IPS-15b (cell line): ENCODE measurements around the gene WRAP53.
"Not testable (repeated sequence)": the region's sequence is repeated elsewhere in the genome, so short reads cannot be mapped to it uniquely, and the experiment has no call there.

Source experiments
- H3K27me3 ChIP-seq: one replicate; pipeline ENCODE4 v1.6.1; 2013; ENCODE audit warnings: low read length; ENCODE audit not compliant: control insufficient read depth, insufficient read depth
- H3K36me3 ChIP-seq: one replicate; pipeline ENCODE4 v1.6.1; 2013; ENCODE audit warnings: low read length; ENCODE audit not compliant: control insufficient read depth, insufficient read depth
- H3K4me1 ChIP-seq: one replicate; pipeline ENCODE4 v1.6.1; 2013; ENCODE audit warnings: mild to moderate bottlenecking, low read length; ENCODE audit not compliant: control insufficient read depth, insufficient read depth
- H3K4me3 ChIP-seq: one replicate; pipeline ENCODE4 v1.5.1; 2013; ENCODE audit warnings: low read depth, low read length
- H3K9ac ChIP-seq: one replicate; pipeline ENCODE4 v1.6.1; 2013; ENCODE audit warnings: low read depth, mild to moderate bottlenecking, low read length
- H3K9me3 ChIP-seq: one replicate; pipeline ENCODE4 v1.6.1; 2013; ENCODE audit warnings: mild to moderate bottlenecking, low read length; ENCODE audit not compliant: control insufficient read depth, insufficient read depth

Gene WRAP53

DNA sequence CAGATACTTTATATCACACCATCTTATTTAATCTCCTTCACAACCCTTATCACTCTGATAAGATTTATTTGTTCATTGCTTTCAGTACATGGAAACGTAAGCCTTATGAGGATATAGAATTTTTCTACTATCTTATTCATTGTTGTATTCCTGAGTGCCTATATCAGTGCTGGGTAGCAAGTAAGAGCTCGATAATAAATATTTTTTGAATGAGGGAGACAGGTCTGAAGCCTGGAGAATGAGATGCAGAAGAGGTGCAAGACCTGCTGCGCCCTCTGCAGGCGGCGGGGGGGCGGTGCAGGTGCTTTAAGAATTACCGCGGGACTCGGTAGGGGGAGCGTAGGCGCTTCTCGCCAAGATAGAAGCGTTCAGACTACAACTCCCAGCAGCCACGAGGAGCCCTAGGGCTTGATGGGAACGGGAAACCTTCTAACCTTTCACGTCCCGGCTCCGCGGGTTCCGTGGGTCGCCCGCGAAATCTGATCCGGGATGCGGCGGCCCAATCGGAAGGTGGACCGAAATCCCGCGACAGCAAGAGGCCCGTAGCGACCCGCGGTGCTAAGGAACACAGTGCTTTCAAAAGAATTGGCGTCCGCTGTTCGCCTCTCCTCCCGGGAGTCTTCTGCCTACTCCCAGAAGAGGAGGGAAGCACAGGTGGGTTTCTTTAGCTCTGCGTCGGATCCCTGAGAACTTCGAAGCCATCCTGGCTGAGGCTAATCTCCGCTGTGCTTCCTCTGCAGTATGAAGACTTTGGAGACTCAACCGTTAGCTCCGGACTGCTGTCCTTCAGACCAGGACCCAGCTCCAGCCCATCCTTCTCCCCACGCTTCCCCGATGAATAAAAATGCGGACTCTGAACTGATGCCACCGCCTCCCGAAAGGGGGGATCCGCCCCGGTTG lies at the start of gene WRAP53:
Gene WRAP53, plus strand, starts transcription at position 570 of the 900 bp plus-strand sequence. Its CDS starts 172 bp downstream, at position 742.
- Histone ChIP-seq H3K4me1 (peaks cover 10% of the 10 kb centered on the region), H3K9ac (peak within 1 kb of the TSS; percentile 95), H3K27me3 (no peaks in the 10 kb centered on the region), H3K4me3 (peak within 1 kb of the TSS; percentile 99), H3K36me3 (no peaks in the 10 kb centered on the region), H3K9me3 (no peaks in the 10 kb centered on the region)

DNA sequence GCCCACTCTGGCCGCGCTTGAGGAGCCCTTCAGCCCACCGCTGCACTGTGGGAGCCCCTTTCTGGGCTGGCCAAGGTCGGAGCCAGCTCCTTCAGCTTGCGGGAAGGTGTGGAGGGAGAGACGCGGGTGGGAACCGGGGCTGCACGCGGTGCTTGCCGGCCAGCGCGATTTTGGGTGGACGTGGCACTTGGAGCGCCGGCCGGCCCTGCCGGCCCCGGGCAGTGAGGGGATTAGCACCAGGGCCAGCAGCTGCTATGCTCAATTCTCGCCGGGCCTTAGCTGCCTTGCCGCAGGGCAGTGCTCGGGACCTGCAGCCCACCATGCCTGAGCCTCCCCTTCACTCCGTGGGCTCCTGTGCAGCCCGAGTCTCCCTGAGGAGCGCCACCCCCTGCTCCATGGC lies 47.5 kb upstream of the WRAP53 start:
- Histone ChIP-seq H3K9me3 (no peaks in the 10 kb centered on the region), H3K4me3 (no peak overlapping the region), H3K9ac (no peak overlapping the region), H3K36me3 (no peaks in the 10 kb centered on the region), H3K4me1 (peaks cover 4% of the 10 kb centered on the region), H3K27me3 (no peaks in the 10 kb centered on the region)

DNA sequence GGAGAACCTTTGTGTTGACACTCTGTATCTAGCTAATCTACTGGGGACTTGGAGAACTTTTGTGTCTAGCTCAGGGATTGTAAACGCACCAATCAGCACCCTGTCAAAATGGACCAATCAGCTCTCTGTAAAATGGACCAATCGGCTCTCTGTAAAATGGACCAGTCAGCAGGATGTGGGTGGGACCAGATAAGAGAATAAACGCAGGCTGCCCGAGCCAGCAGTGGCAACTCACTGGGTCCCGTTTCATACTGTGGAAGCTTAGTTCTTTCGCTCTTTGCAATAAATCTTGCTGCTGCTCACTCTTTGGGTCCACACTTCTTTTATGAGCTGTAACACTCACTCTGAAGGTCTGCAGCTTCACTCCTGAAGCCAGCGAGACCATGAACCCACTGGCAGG lies 46.6 kb upstream of the WRAP53 start:
- H3K36me3 ChIP-seq, H3K4me1 ChIP-seq, H3K4me3 ChIP-seq, H3K9me3 ChIP-seq, H3K9ac ChIP-seq, H3K27me3 ChIP-seq: not testable (repeated sequence)

DNA sequence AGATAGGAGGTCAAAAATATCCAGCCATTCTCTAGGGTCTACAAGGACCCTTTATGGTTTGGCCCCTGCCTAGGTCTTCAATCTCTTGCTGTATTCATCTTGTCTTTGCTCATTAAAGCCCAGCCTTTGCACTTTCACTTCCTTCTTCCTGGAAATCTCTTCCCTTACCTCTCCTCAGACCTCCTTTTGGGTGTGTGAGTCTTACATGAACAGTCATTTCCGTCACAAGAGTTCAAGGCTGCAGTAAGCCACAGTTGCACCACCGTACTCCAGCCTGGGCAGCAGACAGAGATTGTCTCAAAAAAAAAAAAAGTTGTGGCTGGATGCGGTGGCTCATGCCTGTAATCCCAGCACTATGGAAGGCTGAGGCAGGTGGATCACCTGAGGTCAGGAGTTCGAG lies 43.5 kb upstream of the WRAP53 start:
- H3K36me3 ChIP-seq, result no peaks in the 10 kb centered on the region
- no peak overlapping the region for H3K9ac ChIP-seq
- no peak overlapping the region for H3K4me3 ChIP-seq
- no peaks in the 10 kb centered on the region for H3K9me3 ChIP-seq
- H3K27me3 ChIP-seq, result peaks cover 5% of the 10 kb centered on the region
- H3K4me1 ChIP-seq, result peaks cover under 1% of the 10 kb centered on the region

DNA sequence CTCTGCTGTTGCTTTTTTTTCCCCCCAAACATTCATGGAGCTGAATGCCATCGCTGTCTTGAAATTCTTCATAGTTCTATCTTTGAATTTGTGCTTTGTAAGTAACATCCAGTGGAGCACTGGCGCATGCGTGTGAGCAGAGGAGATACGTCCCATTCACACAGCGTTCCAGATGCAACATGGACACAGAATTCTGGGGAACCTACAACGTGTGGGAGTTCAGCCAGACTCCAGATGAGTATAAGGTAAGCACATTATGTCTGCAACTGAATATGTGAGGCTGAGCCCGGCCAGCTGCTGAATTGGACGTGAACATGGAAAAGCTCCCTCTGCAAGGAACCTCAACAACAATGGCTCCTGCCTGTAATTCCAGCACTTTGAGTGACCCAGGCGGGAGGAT lies 41.8 kb upstream of the WRAP53 start:
- Histone ChIP-seq H3K27me3 (peaks cover 5% of the 10 kb centered on the region), H3K4me1 (peaks cover 3% of the 10 kb centered on the region), H3K36me3 (no peaks in the 10 kb centered on the region), H3K9ac (no peak overlapping the region), H3K4me3 (no peak overlapping the region), H3K9me3 (no peaks in the 10 kb centered on the region)

DNA sequence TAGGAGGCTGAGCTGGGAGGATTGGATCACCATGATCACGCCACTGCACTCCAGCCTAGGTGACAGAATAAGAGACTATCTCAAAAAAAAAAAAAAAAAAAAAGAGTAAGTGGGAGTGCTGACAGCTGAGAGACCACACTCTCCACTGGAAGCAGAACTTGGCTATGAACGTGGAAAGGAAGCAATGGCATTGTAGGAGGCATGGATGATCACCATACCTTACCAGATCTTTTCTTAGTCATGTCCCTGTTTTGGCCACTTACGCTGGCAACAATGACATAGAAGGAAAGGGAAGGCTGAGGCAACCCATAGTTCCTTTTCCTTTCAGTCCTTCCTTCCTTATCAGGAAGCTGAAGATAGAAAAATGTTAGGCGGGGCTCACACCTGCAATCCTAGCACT lies 41.3 kb upstream of the WRAP53 start:
- no peak overlapping the region for H3K4me3 ChIP-seq
- H3K9me3 ChIP-seq, result no peaks in the 10 kb centered on the region
- H3K9ac ChIP-seq, result no peak overlapping the region
- no peaks in the 10 kb centered on the region for H3K36me3 ChIP-seq
- H3K4me1 ChIP-seq, result peaks cover 3% of the 10 kb centered on the region
- H3K27me3 ChIP-seq, result peaks cover 5% of the 10 kb centered on the region

DNA sequence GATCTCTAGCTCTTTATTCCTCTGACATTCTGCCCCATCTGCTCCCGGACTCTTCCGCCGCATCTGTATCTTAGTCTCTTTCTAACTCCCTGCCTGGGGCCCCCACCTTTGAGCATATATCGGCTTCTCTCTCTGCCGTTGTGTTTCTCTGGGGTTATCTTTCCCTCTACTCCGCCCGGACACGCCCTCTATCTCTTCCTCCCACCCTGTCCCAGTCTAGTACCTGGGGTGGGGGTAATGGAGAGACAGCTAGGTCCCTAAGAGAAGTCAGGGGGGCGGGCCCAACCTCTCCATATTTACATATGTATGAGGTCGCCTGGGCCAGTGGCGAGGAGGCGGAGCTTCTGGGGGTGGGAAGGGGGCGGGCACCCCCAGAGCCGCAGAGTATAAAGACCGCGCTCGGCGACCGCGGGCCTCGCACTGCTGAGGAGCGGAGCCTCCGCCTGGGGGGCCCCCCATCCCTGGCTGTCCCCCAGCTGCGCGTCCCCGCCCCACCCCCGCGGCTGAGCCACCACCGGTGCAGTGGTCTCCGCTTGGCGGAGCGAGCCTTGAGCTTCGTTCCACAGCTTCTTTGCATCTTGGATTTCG lies 37.7 kb upstream of the WRAP53 start, which contains the start of gene ATP1B2:
Gene ATP1B2, plus strand, starts transcription at position 418 of the 588 bp plus-strand sequence. CDS start 593 bp downstream, outside the sequence.
- Histone ChIP-seq H3K36me3 (peaks cover 3% of the 10 kb centered on the region), H3K27me3 (peaks cover 19% of the 10 kb centered on the region), H3K4me3 (peak within 1 kb of the TSS; percentile 60), H3K9me3 (no peaks in the 10 kb centered on the region), H3K9ac (peak within 1 kb of the TSS; percentile 37), H3K4me1 (peaks cover 3% of the 10 kb centered on the region)

DNA sequence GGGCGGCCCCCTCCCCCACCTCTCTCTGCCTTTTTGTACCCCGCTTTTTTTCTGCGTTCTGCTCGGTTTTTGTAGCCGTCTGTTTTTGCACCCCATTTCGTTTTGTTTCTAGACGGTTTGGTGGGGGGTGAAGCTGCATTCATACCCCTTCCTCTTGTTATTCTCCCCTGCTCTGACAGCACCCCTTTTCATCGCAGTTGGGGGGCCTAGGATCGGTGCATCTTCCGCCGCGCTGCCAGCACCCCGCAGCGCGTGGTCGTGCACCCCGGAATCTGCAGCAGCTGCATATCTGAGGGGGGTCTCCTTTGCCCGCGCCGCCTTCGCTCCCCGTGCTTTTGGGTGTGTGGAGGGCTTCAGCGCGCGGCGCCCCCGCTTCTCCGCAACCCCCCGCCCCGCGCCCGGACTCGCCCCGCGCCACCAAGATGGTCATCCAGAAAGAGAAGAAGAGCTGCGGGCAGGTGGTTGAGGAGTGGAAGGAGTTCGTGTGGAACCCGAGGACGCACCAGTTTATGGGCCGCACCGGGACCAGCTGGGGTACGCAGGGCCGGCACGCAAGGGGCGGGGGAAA lies 37.1 kb upstream of the WRAP53 start:
- Histone ChIP-seq H3K36me3 (peaks cover 4% of the 10 kb centered on the region), H3K4me3 (peak overlapping the region; percentile 49), H3K9me3 (no peaks in the 10 kb centered on the region), H3K27me3 (peaks cover 19% of the 10 kb centered on the region), H3K9ac (peak overlapping the region; percentile 37), H3K4me1 (peaks cover 3% of the 10 kb centered on the region)

DNA sequence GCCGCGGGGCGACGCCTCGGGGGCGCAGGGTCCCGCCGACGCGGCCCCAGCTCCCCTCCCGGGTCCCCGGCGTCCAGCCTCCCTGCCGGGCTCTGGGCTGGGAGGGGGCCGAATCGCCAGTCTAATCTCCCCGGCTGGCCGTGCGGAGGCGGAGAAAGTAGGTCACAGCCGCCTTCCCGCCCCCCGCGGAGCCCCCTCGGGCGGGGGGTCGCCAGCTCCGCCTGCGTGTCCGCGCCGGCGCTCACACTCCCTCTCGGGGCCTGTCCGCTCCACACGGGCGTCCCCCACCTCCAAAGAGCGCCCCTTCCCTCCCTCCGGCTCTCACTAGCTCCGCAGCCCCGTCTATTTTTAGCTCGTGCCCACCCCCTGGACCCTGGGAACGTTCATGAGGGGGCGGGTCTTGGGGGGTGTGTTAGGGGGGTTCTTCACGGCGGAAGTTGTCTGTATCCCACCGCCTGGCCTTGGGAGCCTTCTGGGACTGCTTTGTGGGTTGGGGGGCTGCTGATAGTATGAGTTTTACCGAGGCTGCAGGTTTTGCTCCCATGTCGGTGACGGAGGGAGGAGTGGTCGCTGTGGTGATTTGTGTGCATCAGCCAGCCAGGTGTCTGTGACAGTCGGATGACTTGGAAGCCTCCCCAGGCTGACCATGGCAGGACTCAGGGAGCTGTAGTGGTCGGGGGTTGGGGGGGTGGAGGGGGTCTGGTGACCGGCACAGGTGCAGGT lies 36.5 kb upstream of the WRAP53 start:
- peaks cover 17% of the 10 kb centered on the region for H3K27me3 ChIP-seq
- H3K4me3 ChIP-seq, result peak overlapping the region; percentile 49
- H3K36me3 ChIP-seq, result peaks cover 4% of the 10 kb centered on the region
- no peak overlapping the region for H3K9ac ChIP-seq
- no peaks in the 10 kb centered on the region for H3K9me3 ChIP-seq
- peaks cover 7% of the 10 kb centered on the region for H3K4me1 ChIP-seq

DNA sequence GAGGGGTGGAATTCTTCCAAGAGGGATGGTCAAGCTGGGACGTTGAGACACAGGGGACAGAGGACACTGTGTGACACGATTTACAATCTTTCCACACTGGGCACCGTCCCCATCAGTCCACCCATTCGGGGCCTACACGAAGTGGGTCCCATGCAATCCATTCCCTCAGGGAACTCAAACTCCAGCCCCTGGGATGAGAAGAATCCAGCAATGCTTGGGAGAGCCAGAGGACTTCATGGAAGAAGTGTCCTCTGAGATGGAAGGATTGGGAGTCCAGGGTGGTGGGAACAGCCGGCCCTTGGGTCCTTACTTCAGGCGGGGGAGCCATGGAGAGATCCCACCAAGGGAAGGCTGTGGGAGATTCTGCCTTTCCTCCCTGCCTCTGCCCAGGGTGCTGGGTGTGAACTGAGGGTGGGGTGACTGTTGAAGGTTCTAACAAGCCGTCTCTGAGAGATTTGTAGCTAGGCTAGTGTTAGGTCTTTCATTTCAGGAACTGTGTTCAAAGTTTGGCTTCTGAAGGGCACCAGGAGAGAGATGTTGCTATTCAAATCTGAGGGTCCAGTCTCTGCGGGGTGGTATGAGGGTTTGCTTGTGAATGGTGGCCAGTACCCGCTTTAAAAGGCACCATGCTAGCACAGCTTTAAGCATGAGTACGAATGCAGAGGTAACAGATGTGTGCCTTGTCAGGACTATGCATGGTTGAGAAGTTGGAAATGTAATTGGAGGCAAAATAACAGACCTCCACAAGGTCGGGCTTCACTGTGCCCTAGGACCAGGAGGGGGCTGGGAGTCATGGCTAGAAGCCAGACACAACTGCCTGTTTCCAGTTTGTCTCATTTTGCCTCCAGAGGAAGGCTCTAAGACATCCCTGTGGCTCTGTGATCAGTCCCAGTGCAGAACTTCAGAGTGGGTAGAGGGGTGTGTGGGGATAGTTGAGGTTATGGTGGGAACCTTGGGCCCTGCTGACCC lies 35.6 kb upstream of the WRAP53 start:
- no peak overlapping the region for H3K9ac ChIP-seq
- no peaks in the 10 kb centered on the region for H3K9me3 ChIP-seq
- H3K27me3 ChIP-seq, result peaks cover 17% of the 10 kb centered on the region
- peaks cover 4% of the 10 kb centered on the region for H3K36me3 ChIP-seq
- peaks cover 12% of the 10 kb centered on the region for H3K4me1 ChIP-seq
- peak overlapping the region; percentile 49 for H3K4me3 ChIP-seq
